HEK293T (cell line): ENCODE data around the gene ASIC4.

Experiments used
- ARNT ChIP-seq: fragments of 450-650 bp; IDR thresholded peaks from 2 replicates; pipeline ENCODE4 v1.6.1; 2017; ENCODE audit warnings: mild to moderate bottlenecking
- ELF4 ChIP-seq: fragments of 450-650 bp; IDR thresholded peaks from 2 replicates; pipeline ENCODE4 v1.6.1; 2017; ENCODE audit warnings: antibody characterized with exemption
- FOXK2 ChIP-seq: fragments of 450-650 bp; IDR thresholded peaks from 2 replicates; pipeline ENCODE4 v1.6.1; 2016; ENCODE audit warnings: mild to moderate bottlenecking
- FOXM1 ChIP-seq: fragments of 450-650 bp; IDR thresholded peaks from 2 replicates; pipeline ENCODE4 v1.6.1; 2017; ENCODE audit warnings: mild to moderate bottlenecking, borderline replicate concordance
- HDGF ChIP-seq: fragments of 450-650 bp; IDR thresholded peaks from 2 replicates; pipeline ENCODE4 v1.6.1; 2017; ENCODE audit warnings: antibody characterized with exemption, borderline replicate concordance
- L3MBTL2 ChIP-seq: fragments of 450-650 bp; conservative IDR thresholded peaks from 2 replicates; pipeline ENCODE4 v1.6.1; 2016; ENCODE audit warnings: mild to moderate bottlenecking
- NFRKB ChIP-seq: fragments of 450-650 bp; IDR thresholded peaks from 2 replicates; pipeline ENCODE4 v1.6.1; 2016; ENCODE audit warnings: mild to moderate bottlenecking, moderate library complexity
- SP1 ChIP-seq: fragments of 450-650 bp; IDR thresholded peaks from 2 replicates; pipeline ENCODE4 v1.6.1; 2017
- SUZ12 ChIP-seq: fragments of 450-650 bp; IDR thresholded peaks from 2 replicates; pipeline ENCODE4 v1.6.1; 2016; ENCODE audit warnings: mild to moderate bottlenecking
- TARDBP ChIP-seq: fragments of 450-650 bp; IDR thresholded peaks from 2 replicates; pipeline ENCODE4 v1.6.1; 2016
- ZNF384 ChIP-seq: fragments of 450-650 bp; IDR thresholded peaks from 2 replicates; pipeline ENCODE4 v1.6.1; 2016

GRCh38 chr2:219501849-219502248, 12.4 kb upstream of the ASIC4 start:
- TF ChIP-seq ELF4 (no peak), SP1 (no peak), NFRKB (no peak), TARDBP (no peak), ARNT (no peak), FOXM1 (no peak), FOXK2 (no peak), ZNF384 (no peak), L3MBTL2 (no peak), SUZ12 (no peak), HDGF (no peak)
